ENCODE results near the gene PISD.
"Not testable (repeated sequence)": the region's sequence is repeated elsewhere in the genome, so short reads cannot be mapped to it uniquely, and the experiment has no call there.

The PISD gene

GRCh38 chr22:31604746-31605705 is 57.0 kb downstream of the PISD start:
- no peak for DNase-seq

- no peak for DNase-seq
Measured at GRCh38 chr22:31604137-31604705, 57.8 kb downstream of the PISD start.

GRCh38 chr22:31603574-31603973 is 58.4 kb downstream of the PISD start:
- DNase-seq: no peak

GRCh38 chr22:31603081-31603525 is 58.9 kb downstream of the PISD start:
- DNase-seq: no peak

- DNase-seq: peak; percentile 92
Measured at GRCh38 chr22:31602259-31602952, 59.6 kb downstream of the PISD start.

GRCh38 chr22:31595271-31595670 is 66.7 kb downstream of the PISD start:
- no peak for DNase-seq

- DNase-seq: not testable (repeated sequence)
Measured at GRCh38 chr22:31590161-31590560, 71.9 kb downstream of the PISD start.

GRCh38 chr22:31588970-31589675 is 72.9 kb downstream of the PISD start:
- no peak for DNase-seq

GRCh38 chr22:31586137-31586920 is 75.7 kb downstream of the PISD start:
- DNase-seq: no peak

GRCh38 chr22:31585161-31585859 is 76.7 kb downstream of the PISD start:
- DNase-seq: peak; percentile 13

- DNase-seq: no peak
Measured at GRCh38 chr22:31584804-31585160, 77.2 kb downstream of the PISD start.

GRCh38 chr22:31583861-31584485 is 78.0 kb downstream of the PISD start:
- DNase-seq: peak; percentile 56

GRCh38 chr22:31579835-31580242 is 82.2 kb downstream of the PISD start:
- DNase-seq: no peak

- DNase-seq: no peak
Measured at GRCh38 chr22:31578171-31578570, 83.8 kb downstream of the PISD start.

- no peak for DNase-seq
Measured at GRCh38 chr22:31577711-31578110, 84.3 kb downstream of the PISD start.

GRCh38 chr22:31575190-31575589 is 86.8 kb downstream of the PISD start:
- DNase-seq: no peak

- DNase-seq: no peak
Measured at GRCh38 chr22:31574055-31574670, 87.9 kb downstream of the PISD start.

- no peak for DNase-seq
Measured at GRCh38 chr22:31572939-31573338, 89.1 kb downstream of the PISD start.

- DNase-seq: no peak
Measured at GRCh38 chr22:31569126-31569525, 92.9 kb downstream of the PISD start.

Measured in fibroblast of upper back skin (primary cell).